GM12891 (cell line): ENCODE measurements around the gene PPP1R13B.

Experiments used
- DNase-seq: peaks from one replicate; pipeline ENCODE4 v3.0.0; 2011; ENCODE audit warnings: low spot score; ENCODE audit not compliant: insufficient read length
- FAIRE-seq: peaks from 2 replicates; lab custom pipeline; 2011; peaks lifted over from hg19 to GRCh38; lab: Jason Lieb, UNC
- PAX5 ChIP-seq: IDR thresholded peaks from 2 replicates; pipeline ENCODE4 v1.6.1; 2011; ENCODE audit warnings: low read length, moderate library complexity, mild to moderate bottlenecking; ENCODE audit not compliant: insufficient read depth, severe bottlenecking
- POLR2A ChIP-seq: IDR thresholded peaks from 2 replicates; pipeline ENCODE4 v1.6.1; 2011; ENCODE audit warnings: low read depth, low read length, control low read depth
- POLR2AphosphoS5 ChIP-seq: IDR thresholded peaks from 2 replicates; pipeline ENCODE4 v1.6.1; 2011; ENCODE audit warnings: low read depth, low read length, control low read depth
- POU2F2 ChIP-seq: IDR thresholded peaks from 2 replicates; pipeline ENCODE4 v1.6.1; 2011; ENCODE audit warnings: low read depth, mild to moderate bottlenecking, control low read depth, low read length, moderate library complexity
- SPI1 ChIP-seq: IDR thresholded peaks from 2 replicates; pipeline ENCODE4 v1.6.1; 2011; ENCODE audit warnings: low read depth, low read length, control low read depth
- TAF1 ChIP-seq: IDR thresholded peaks from 2 replicates; pipeline ENCODE4 v1.6.1; 2011; ENCODE audit warnings: low read depth, low read length, control low read depth

Gene PPP1R13B

GRCh38 chr14:103763730-103764488 lies 83.5 kb downstream of the PPP1R13B start:
- peak; percentile 96 for FAIRE-seq
- DNase-seq, result no peak
- 0 out of 2 replicates have a peak, but pooled peaks have one; percentile 57 for TF ChIP-seq POU2F2
- no peak for TF ChIP-seq PAX5

GRCh38 chr14:103762541-103762940 lies 84.8 kb downstream of the PPP1R13B start:
- peak; percentile 28 for FAIRE-seq
- DNase-seq, result no peak

GRCh38 chr14:103762036-103762435 lies 85.3 kb downstream of the PPP1R13B start:
- DNase-seq (no peak), FAIRE-seq (no peak)
- TF ChIP-seq TAF1, result no peak
- TF ChIP-seq POLR2A, result no peak

More at GRCh38 chr14:103762541-103762940, 84.8 kb downstream of the PPP1R13B start:
- no peak for TF ChIP-seq POLR2AphosphoS5
- TF ChIP-seq PAX5, result no peak
- TF ChIP-seq POLR2A, result no peak
- no peak for TF ChIP-seq TAF1
- TF ChIP-seq SPI1, result no peak
- no peak for TF ChIP-seq POU2F2

GRCh38 chr14:103758059-103758776 lies 89.2 kb downstream of the PPP1R13B start:
- TF ChIP-seq TAF1, result no peak
- no peak for TF ChIP-seq POLR2A
- no peak for TF ChIP-seq POLR2AphosphoS5
- no peak for TF ChIP-seq PAX5
- no peak for TF ChIP-seq SPI1
- no peak for TF ChIP-seq POU2F2
- no peak for DNase-seq
- FAIRE-seq, result no peak

GRCh38 chr14:103755060-103755459 lies 92.3 kb downstream of the PPP1R13B start:
- FAIRE-seq, result no peak

GRCh38 chr14:103753774-103754173 lies 93.6 kb downstream of the PPP1R13B start:
- DNase-seq (no peak), FAIRE-seq (no peak)
- no peak for TF ChIP-seq POLR2A
- no peak for TF ChIP-seq PAX5
- TF ChIP-seq POU2F2, result no peak
- no peak for TF ChIP-seq SPI1
- no peak for TF ChIP-seq TAF1
- no peak for TF ChIP-seq POLR2AphosphoS5

More at GRCh38 chr14:103755060-103755459, 92.3 kb downstream of the PPP1R13B start:
- DNase-seq, result no peak
- no peak for TF ChIP-seq TAF1
- TF ChIP-seq POU2F2, result no peak
- TF ChIP-seq PAX5, result no peak
- TF ChIP-seq POLR2AphosphoS5, result no peak
- no peak for TF ChIP-seq SPI1

- DNase-seq, result no peak
- TF ChIP-seq PAX5 (no peak), SPI1 (no peak), POLR2AphosphoS5 (no peak), POLR2A (no peak), TAF1 (no peak)
- no peak for FAIRE-seq
Observed at GRCh38 chr14:103749860-103750259, 97.5 kb downstream of the PPP1R13B start.

- DNase-seq, result no peak
- no peak for FAIRE-seq
- TF ChIP-seq TAF1 (no peak), POLR2AphosphoS5 (no peak), PAX5 (no peak), POLR2A (no peak), POU2F2 (no peak), SPI1 (no peak)
Observed at GRCh38 chr14:103749452-103749851, 97.9 kb downstream of the PPP1R13B start.

GRCh38 chr14:103748534-103748857 lies 98.9 kb downstream of the PPP1R13B start:
- FAIRE-seq, result no peak
- TF ChIP-seq POLR2AphosphoS5 (no peak), TAF1 (no peak), POU2F2 (no peak), POLR2A (no peak), PAX5 (no peak), SPI1 (no peak)
- DNase-seq, result no peak

GRCh38 chr14:103746701-103747100 lies 100.7 kb downstream of the PPP1R13B start:
- DNase-seq, result no peak
- TF ChIP-seq PAX5, result no peak
- no peak for TF ChIP-seq POU2F2
- TF ChIP-seq POLR2A, result no peak
- TF ChIP-seq SPI1, result no peak
- TF ChIP-seq POLR2AphosphoS5, result no peak
- no peak for TF ChIP-seq TAF1
- no peak for FAIRE-seq

GRCh38 chr14:103745424-103745823 lies 102.0 kb downstream of the PPP1R13B start:
- FAIRE-seq, result peak; percentile 41
- TF ChIP-seq POU2F2, result no peak
- TF ChIP-seq POLR2AphosphoS5, result no peak
- no peak for TF ChIP-seq SPI1
- no peak for TF ChIP-seq TAF1
- TF ChIP-seq POLR2A, result no peak
- no peak for TF ChIP-seq PAX5
- no peak for DNase-seq
